HepG2 (cell line): ENCODE results near the gene PTEN. TPM values are rescaled to one million over a fixed set of nuclear protein-coding genes. Genes with fewer than 3 reads are reported as not detected.
A peak's percentile ranks its signal among the peaks of the same experiment; 100 is the strongest.

Experiments used
- ARNTL ChIP-seq: sonication (generic); formaldehyde crosslinking; IDR thresholded peaks from 2 replicates; pipeline ENCODE4 v1.4.0; 2020; ENCODE audit warnings: mild to moderate bottlenecking, missing genetic modification reagents
- ATF4 ChIP-seq, 2 experiments: fragments of 450-650 bp in 1 of 2; sonication (generic) in 1 of 2; formaldehyde crosslinking; IDR thresholded peaks; 2 replicates each; pipeline versions ENCODE4 v1.5.0 to v1.8.0; 2020 to 2022; ENCODE audit warnings: mild to moderate bottlenecking in 1 of 2, missing genetic modification reagents in 1 of 2
- CBX1 ChIP-seq: IDR thresholded peaks from one replicate; pipeline ENCODE4 v1.6.1; 2016; ENCODE audit warnings: antibody characterized with exemption, low read depth
- GZF1 ChIP-seq: sonication (generic); formaldehyde crosslinking; IDR thresholded peaks from 2 replicates; pipeline ENCODE4 v1.5.1; 2020; ENCODE audit warnings: mild to moderate bottlenecking, missing genetic modification reagents
- MTA3 ChIP-seq: sonication (generic); formaldehyde crosslinking; IDR thresholded peaks from 2 replicates; pipeline ENCODE4 v1.4.0; 2020; ENCODE audit warnings: missing genetic modification reagents
- PRDM15 ChIP-seq: sonication (generic); formaldehyde crosslinking; IDR thresholded peaks from 2 replicates; pipeline ENCODE4 v1.4.0; 2020; ENCODE audit warnings: missing genetic modification reagents
- RXRB ChIP-seq: IDR thresholded peaks from 2 replicates; pipeline ENCODE4 v1.6.1; 2016; ENCODE audit warnings: borderline replicate concordance, missing genetic modification reagents, missing compliant biosample characterization
- TBP ChIP-seq: sonication (generic); formaldehyde crosslinking; IDR thresholded peaks from 2 replicates; pipeline ENCODE4 v1.5.0; 2020; ENCODE audit warnings: missing genetic modification reagents
- TEAD2 ChIP-seq: sonication (generic); formaldehyde crosslinking; IDR thresholded peaks from 2 replicates; pipeline ENCODE4 v1.9.0; 2021; ENCODE audit warnings: missing genetic modification reagents
- TFAP4 ChIP-seq: sonication (generic); IDR thresholded peaks from 2 replicates; pipeline ENCODE4 v1.6.1; 2016; ENCODE audit warnings: low read depth, borderline replicate concordance
- ZBTB1 ChIP-seq: sonication (generic); formaldehyde crosslinking; IDR thresholded peaks from 2 replicates; pipeline ENCODE4 v1.4.0; 2020; ENCODE audit warnings: missing genetic modification reagents, borderline replicate concordance
- ZBTB3 ChIP-seq: sonication (generic); formaldehyde crosslinking; IDR thresholded peaks from 2 replicates; pipeline ENCODE4 v1.4.0; 2020; ENCODE audit warnings: low read depth, mild to moderate bottlenecking, moderate library complexity, missing genetic modification reagents, borderline replicate concordance
- ZBTB44 ChIP-seq: sonication (generic); formaldehyde crosslinking; IDR thresholded peaks from 2 replicates; pipeline ENCODE4 v1.4.0; 2020; ENCODE audit warnings: missing genetic modification reagents
- ZNF274 ChIP-seq: sonication (generic); formaldehyde crosslinking; IDR thresholded peaks from 2 replicates; pipeline ENCODE4 v1.5.1; 2020; ENCODE audit warnings: mild to moderate bottlenecking, missing genetic modification reagents
- ZNF333 ChIP-seq: sonication (generic); formaldehyde crosslinking; IDR thresholded peaks from 2 replicates; pipeline ENCODE4 v1.4.0; 2020; ENCODE audit warnings: mild to moderate bottlenecking, missing genetic modification reagents, borderline replicate concordance
- ZNF446 ChIP-seq: sonication (generic); formaldehyde crosslinking; IDR thresholded peaks from 2 replicates; pipeline ENCODE4 v1.5.0; 2020; ENCODE audit warnings: mild to moderate bottlenecking, missing genetic modification reagents
- ZNF646 ChIP-seq: sonication (generic); formaldehyde crosslinking; IDR thresholded peaks from 2 replicates; pipeline ENCODE4 v1.9.0; 2021; ENCODE audit warnings: mild to moderate bottlenecking, missing genetic modification reagents
- ZNF7 ChIP-seq: IDR thresholded peaks from 2 replicates; pipeline ENCODE4 v1.6.1; 2016; ENCODE audit warnings: missing biosample characterization, missing genetic modification reagents
- polyA plus RNA-seq, 8 experiments: library from polyadenylated mRNA; depleted of rRNA in 3 of 8; stranded (reverse) in 7 of 8; unstranded in 1 of 8; fragments of >200 nt; fragmentation: Illumina TruSeq in 4 of 8; extraction: Trizol in 4 of 8; gene quantifications; 2 replicates each; pipeline versions ENCODE4 v1.2.1 to v1.2.3, GENCODE V29; 2011 to 2016; ENCODE audit warnings: low read depth in 4 of 8, missing spikeins in 1 of 8, mixed read lengths in 1 of 8; ENCODE audit not compliant: insufficient read depth in 1 of 8
- total RNA-seq, 5 experiments: library from RNA; depleted of rRNA; stranded (reverse); fragments of >200 nt; fragmentation: Illumina TruSeq; extraction: Trizol; gene quantifications; 2 replicates each; pipeline ENCODE4 v1.2.3, GENCODE V29; 2016; ENCODE audit warnings: low read depth in 1 of 5

Gene PTEN
- total and polyA plus RNA-seq, 2 of the 13 experiments (the other 11 are each of a cell fraction or from before 2014, with no cell fraction given), result 30.3 to 61.3 TPM

GRCh38 chr10:87862679-87863052, 759 bp upstream of the PTEN start (continued):
- TF ChIP-seq ATF4 (CRISPR knock-in tag; IDR thresholded peaks at IDR 0.05) (no peak), TFAP4 (no peak), MTA3 (CRISPR knock-in tag) (no peak), ZBTB1 (CRISPR knock-in tag) (no peak), TEAD2 (CRISPR knock-in tag) (no peak), ZNF7 (CRISPR knock-in tag) (no peak), ZNF333 (no peak), ZNF646 (no peak), TBP (CRISPR knock-in tag) (0 out of 2 replicates have a peak, but pooled peaks have one; percentile 14), ARNTL (no peak), GZF1 (CRISPR knock-in tag) (no peak), ZBTB3 (CRISPR knock-in tag) (no peak), ZNF274 (no peak), RXRB (CRISPR knock-in tag) (no peak), ZBTB44 (no peak), PRDM15 (no peak), ZNF446 (CRISPR knock-in tag) (peak; percentile 11; the same call in 1 of the 2 replicates), CBX1 (no peak)
